PC-9 (cell line): ENCODE measurements around the gene TCF12. TPM values are rescaled to one million over a fixed set of nuclear protein-coding genes. Genes with fewer than 3 reads are reported as not detected.

ENCODE experiments used
- BruUV-seq: library from RNA; stranded (reverse); fragments of 400-500 nt; replicated peaks from 2 replicates; lab custom pipeline; 2021; lab: Mats Ljungman, UMichigan
- CTCF ChIA-PET: fragments of 300-600 bp; sonication (Branson Sonifier 250); formaldehyde crosslinking; loops from one replicate; lab custom pipeline; 2022; ENCODE audit warnings: antibody characterized with exemption; lab: Charles Lee
- POLR2A ChIA-PET: fragments of 300-600 bp; sonication (Branson Sonifier 250); formaldehyde crosslinking; loops from one replicate; lab custom pipeline; 2022; ENCODE audit warnings: antibody characterized with exemption; ENCODE audit not compliant: unreplicated experiment; lab: Charles Lee
- DNase-seq, 2 experiments: peaks; one replicate each; pipeline versions ENCODE4 v3.0.0 to v3.0.0-alpha.2; 2015 to 2022; ENCODE audit warnings: mixed read lengths in 1 of 2
- H2AFZ ChIP-seq: fragments of 200-600 bp; sonication (generic); 2 replicates; pipeline ENCODE4 v1.8.1; 2017; ENCODE audit warnings: antibody characterized with exemption
- H3F3A ChIP-seq: fragments of 200-600 bp; sonication (generic); 2 replicates; pipeline ENCODE4 v1.8.1; 2017; ENCODE audit warnings: antibody characterized with exemption, mild to moderate bottlenecking, low read depth; ENCODE audit not compliant: insufficient read depth
- H3K27ac ChIP-seq: fragments of 200-600 bp; sonication (generic); 2 replicates; pipeline ENCODE4 v1.6.1; 2016; ENCODE audit warnings: mixed run types
- H3K27me3 ChIP-seq: fragments of 200-600 bp; sonication (generic); 2 replicates; pipeline ENCODE4 v1.6.1; 2016; ENCODE audit warnings: low read depth, mixed run types; ENCODE audit not compliant: insufficient read depth
- H3K36me3 ChIP-seq: fragments of 200-600 bp; sonication (generic); 2 replicates; pipeline ENCODE4 v1.6.1; 2016; ENCODE audit warnings: low read depth, mixed run types
- H3K4me1 ChIP-seq: fragments of 200-600 bp; sonication (generic); replicated peaks from 2 replicates; pipeline ENCODE4 v1.6.1; 2016; ENCODE audit warnings: mixed run types; ENCODE audit not compliant: insufficient read depth
- H3K4me2 ChIP-seq: fragments of 200-600 bp; sonication (generic); 2 replicates; pipeline ENCODE4 v1.6.1; 2017; ENCODE audit warnings: mixed run types
- H3K4me3 ChIP-seq: fragments of 200-600 bp; sonication (generic); 2 replicates; pipeline ENCODE4 v1.6.1; 2016; ENCODE audit warnings: mixed run types
- H3K79me2 ChIP-seq: fragments of 200-600 bp; sonication (generic); 2 replicates; pipeline ENCODE4 v1.6.1; 2017; ENCODE audit warnings: low read depth, mixed run types
- H3K9me2 ChIP-seq: fragments of 200-600 bp; sonication (generic); 2 replicates; pipeline ENCODE4 v1.8.1; 2017; ENCODE audit warnings: mild to moderate bottlenecking; ENCODE audit not compliant: insufficient read depth
- H3K9me3 ChIP-seq: fragments of 200-600 bp; sonication (generic); 2 replicates; pipeline ENCODE4 v1.8.1; 2016; ENCODE audit warnings: low read depth; ENCODE audit not compliant: insufficient read depth
- H4K20me1 ChIP-seq: fragments of 200-600 bp; sonication (generic); 2 replicates; pipeline ENCODE4 v1.8.1; 2017; ENCODE audit not compliant: insufficient read depth
- EZH2 ChIP-seq: fragments of 200-600 bp; sonication (generic); IDR thresholded peaks from 2 replicates; pipeline ENCODE4 v1.8.0; 2017; ENCODE audit warnings: antibody characterized with exemption, low read depth
- intact Hi-C: fragments of 100-400 bp; cut with micrococcal nuclease; formaldehyde crosslinking; loops from one replicate; pipeline ENCODE4 v1.10.0; 2022; ENCODE audit not compliant: unreplicated experiment
- total RNA-seq: library from RNA; stranded (reverse); gene quantifications from 2 replicates; pipeline ENCODE4 v1.2.3, GENCODE V29; 2021
- TF ChIP-seq, protein P1 (sequence below): fragments of 200-600 bp; sonication (generic); conservative IDR thresholded peaks from 2 replicates; pipeline ENCODE4 v1.6.1; 2017; ENCODE audit warnings: mixed run types, antibody characterized with exemption, mild to moderate bottlenecking, moderate library complexity

Gene TCF12
- total RNA-seq, 1 experiment from 2014 or later: 60.1 TPM

DNA sequence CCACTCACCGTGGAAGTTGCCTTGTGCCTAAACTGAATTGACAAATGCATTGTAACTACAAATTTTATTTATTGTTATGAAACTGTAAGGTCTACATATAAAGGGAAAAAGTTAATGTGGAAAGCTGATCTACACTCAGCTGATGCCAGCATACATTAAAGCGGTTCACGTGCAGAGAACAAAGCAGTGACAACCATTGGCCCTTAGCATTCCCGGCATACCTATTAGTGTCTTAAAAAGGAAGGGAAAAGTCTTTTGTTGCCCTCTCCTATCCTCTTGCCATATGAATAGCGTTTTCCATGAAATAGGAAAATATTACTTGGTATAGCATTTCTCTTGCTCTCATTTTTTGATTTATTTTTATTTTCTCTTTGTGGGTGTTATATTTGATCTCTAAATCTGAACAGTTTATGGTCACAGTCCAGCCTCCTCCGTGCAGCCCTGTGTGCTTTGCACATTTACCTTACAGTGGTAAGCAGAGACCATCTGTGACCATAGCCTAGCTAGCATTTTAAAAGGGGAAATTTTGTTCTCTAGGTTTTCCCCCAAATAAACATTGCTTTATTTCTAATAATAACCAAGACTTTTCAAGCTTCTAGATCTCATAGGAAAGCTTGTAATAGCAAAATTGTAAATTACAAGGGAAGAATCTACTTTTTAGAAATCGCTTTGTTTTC lies 368.1 kb downstream of the TCF12 start:
- CTCF ChIA-PET: no interaction called here
- DNase-seq: no peak
- BruUV-seq: no TSS peak
- Histone ChIP-seq H4K20me1 (no peaks in the 10 kb centered on the region), H3K4me2 (no peak overlapping the region), H3K4me3 (no peak overlapping the region), H3K9me2 (no peaks in the 10 kb centered on the region), H3K79me2 (no peaks in the 10 kb centered on the region), H3K4me1 (no peaks in the 10 kb centered on the region), H3K27me3 (no peaks in the 10 kb centered on the region), H3F3A (no peaks in the 10 kb centered on the region), H3K36me3 (no peaks in the 10 kb centered on the region), H3K9me3 (no peaks in the 10 kb centered on the region), H2AFZ (no peak overlapping the region), H3K27ac (no peak overlapping the region)
- POLR2A ChIA-PET: no interaction called here
- TF ChIP-seq, protein P1, sequence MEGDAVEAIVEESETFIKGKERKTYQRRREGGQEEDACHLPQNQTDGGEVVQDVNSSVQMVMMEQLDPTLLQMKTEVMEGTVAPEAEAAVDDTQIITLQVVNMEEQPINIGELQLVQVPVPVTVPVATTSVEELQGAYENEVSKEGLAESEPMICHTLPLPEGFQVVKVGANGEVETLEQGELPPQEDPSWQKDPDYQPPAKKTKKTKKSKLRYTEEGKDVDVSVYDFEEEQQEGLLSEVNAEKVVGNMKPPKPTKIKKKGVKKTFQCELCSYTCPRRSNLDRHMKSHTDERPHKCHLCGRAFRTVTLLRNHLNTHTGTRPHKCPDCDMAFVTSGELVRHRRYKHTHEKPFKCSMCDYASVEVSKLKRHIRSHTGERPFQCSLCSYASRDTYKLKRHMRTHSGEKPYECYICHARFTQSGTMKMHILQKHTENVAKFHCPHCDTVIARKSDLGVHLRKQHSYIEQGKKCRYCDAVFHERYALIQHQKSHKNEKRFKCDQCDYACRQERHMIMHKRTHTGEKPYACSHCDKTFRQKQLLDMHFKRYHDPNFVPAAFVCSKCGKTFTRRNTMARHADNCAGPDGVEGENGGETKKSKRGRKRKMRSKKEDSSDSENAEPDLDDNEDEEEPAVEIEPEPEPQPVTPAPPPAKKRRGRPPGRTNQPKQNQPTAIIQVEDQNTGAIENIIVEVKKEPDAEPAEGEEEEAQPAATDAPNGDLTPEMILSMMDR: no peak
- no peak for TF ChIP-seq EZH2
- intact Hi-C loops: no loop called here

DNA sequence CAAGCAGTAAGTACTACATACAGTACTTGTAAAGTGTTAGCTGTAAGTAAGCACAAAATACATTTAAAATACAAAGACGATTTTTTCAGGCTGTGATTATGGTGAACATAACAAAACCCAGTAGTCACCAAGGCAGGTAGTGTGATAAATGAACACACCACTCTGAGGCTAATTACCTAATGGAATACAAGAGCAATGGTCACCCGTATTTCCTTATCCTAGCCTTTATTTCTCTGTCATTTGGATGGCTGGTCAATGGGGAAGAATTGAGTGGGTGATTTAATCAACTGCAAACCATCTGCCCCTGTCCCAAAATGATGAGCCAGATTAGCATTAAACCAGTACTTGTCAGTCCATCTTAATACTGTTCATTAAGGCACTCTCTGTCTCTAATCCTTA lies 368.7 kb downstream of the TCF12 start:
- Histone ChIP-seq H3K27ac (no peak overlapping the region), H3K79me2 (no peaks in the 10 kb centered on the region), H3K9me3 (no peaks in the 10 kb centered on the region), H3K27me3 (no peaks in the 10 kb centered on the region), H4K20me1 (no peaks in the 10 kb centered on the region), H3K9me2 (no peaks in the 10 kb centered on the region), H3K4me1 (no peaks in the 10 kb centered on the region), H3K36me3 (no peaks in the 10 kb centered on the region), H2AFZ (no peak overlapping the region), H3K4me2 (no peak overlapping the region), H3F3A (no peaks in the 10 kb centered on the region), H3K4me3 (no peak overlapping the region)
- CTCF ChIA-PET: no interaction called here
- DNase-seq: no peak
- no TSS peak for BruUV-seq
- intact Hi-C loops: no loop called here
- TF ChIP-seq EZH2: no peak
- TF ChIP-seq, protein P1: no peak
- POLR2A ChIA-PET: no interaction called here

DNA sequence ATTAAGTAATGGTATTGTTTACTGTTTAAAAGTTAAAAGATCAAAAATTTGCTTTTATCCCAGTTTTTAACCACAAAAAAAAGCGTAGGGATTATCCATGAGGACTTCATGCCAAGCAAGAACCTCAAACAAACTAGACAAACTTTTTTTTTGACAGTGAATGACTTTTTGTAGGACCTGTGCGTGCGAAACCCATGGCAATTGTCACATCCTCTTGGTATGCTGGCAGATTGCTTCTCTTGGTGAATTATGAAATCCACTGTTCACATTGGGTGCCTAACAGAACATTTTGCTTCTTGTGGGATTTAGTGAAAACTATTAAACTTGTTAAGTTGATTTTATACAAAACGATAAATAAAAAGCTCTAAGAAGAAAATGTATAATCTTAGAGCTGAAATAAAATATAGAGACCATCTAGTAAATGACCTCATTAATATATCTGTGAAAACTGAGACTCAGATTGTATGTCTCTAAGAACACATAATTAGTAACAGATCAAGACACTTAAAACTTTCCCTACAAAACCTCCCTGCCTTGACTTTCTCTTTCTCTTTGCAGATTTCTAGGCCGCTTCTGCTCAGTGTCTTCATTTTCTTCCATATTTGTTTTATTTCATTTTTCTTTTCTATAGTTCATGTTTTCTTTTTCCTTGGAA lies 370.6 kb downstream of the TCF12 start:
- no peaks in the 10 kb centered on the region for H3K27me3 ChIP-seq
- H3K9me2 ChIP-seq: no peaks in the 10 kb centered on the region
- DNase-seq: no peak
- H2AFZ ChIP-seq: no peak overlapping the region
- ChIA-PET POLR2A (no interaction called here), CTCF (no interaction called here)
- H3K4me1 ChIP-seq: no peaks in the 10 kb centered on the region
- no peaks in the 10 kb centered on the region for H3K36me3 ChIP-seq
- H3K27ac ChIP-seq: no peak overlapping the region
- H3K4me2 ChIP-seq: no peak overlapping the region
- TF ChIP-seq, protein P1: no peak
- no peak for TF ChIP-seq EZH2
- no peak overlapping the region for H3K4me3 ChIP-seq
- intact Hi-C loops: no loop called here
- H3F3A ChIP-seq: no peaks in the 10 kb centered on the region
- no peaks in the 10 kb centered on the region for H3K79me2 ChIP-seq
- no peaks in the 10 kb centered on the region for H3K9me3 ChIP-seq
- no TSS peak for BruUV-seq
- no peaks in the 10 kb centered on the region for H4K20me1 ChIP-seq
